ENCODE measurements around the gene GARIN1A.

The GARIN1A gene

DNA sequence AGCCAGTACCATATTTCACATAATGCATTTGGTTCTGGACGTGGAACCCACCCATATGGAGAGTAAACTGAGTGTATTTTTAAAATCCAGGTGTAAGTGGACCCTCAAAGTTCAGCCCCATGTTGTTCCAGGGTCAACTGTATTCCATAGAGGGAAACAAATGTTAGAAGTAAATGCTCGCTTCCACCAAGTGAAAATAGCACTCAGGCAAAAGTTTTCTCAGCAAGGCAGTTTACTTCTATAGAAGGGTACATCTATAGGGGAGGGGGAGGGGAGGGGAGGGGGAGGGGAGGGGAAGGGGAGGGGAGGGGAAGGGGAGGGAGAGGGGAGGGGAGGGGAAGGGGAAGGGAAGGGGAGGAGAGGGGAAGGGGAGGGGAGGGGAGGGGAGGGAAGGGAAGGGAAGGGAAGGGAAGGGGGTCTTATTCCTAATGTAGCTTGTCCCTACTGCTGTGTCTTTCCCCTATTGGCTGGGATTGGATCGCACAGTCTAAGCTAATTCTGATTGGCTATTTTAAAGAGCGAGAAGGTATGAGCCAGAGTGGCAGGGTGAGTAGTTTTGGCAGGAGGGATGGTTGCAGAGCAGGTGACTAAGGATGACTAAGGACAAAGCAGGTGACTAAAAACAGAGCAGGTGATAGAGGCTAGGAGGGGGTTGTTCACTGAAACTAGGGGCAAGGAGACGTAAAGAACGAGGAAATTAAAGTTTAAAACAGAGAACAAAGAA is 29.1 kb downstream of the GARIN1A start:
- DNase-seq (ENCODE audit: low read depth): no peak
- TF ChIP-seq, protein P1, sequence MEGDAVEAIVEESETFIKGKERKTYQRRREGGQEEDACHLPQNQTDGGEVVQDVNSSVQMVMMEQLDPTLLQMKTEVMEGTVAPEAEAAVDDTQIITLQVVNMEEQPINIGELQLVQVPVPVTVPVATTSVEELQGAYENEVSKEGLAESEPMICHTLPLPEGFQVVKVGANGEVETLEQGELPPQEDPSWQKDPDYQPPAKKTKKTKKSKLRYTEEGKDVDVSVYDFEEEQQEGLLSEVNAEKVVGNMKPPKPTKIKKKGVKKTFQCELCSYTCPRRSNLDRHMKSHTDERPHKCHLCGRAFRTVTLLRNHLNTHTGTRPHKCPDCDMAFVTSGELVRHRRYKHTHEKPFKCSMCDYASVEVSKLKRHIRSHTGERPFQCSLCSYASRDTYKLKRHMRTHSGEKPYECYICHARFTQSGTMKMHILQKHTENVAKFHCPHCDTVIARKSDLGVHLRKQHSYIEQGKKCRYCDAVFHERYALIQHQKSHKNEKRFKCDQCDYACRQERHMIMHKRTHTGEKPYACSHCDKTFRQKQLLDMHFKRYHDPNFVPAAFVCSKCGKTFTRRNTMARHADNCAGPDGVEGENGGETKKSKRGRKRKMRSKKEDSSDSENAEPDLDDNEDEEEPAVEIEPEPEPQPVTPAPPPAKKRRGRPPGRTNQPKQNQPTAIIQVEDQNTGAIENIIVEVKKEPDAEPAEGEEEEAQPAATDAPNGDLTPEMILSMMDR (IDR thresholded peaks at IDR 0.05; ENCODE audit: control insufficient read depth, extremely low read depth, insufficient read depth): no peak
- no peak overlapping the region for H3K4me3 ChIP-seq (ENCODE audit: low read depth, low read length)

DNA sequence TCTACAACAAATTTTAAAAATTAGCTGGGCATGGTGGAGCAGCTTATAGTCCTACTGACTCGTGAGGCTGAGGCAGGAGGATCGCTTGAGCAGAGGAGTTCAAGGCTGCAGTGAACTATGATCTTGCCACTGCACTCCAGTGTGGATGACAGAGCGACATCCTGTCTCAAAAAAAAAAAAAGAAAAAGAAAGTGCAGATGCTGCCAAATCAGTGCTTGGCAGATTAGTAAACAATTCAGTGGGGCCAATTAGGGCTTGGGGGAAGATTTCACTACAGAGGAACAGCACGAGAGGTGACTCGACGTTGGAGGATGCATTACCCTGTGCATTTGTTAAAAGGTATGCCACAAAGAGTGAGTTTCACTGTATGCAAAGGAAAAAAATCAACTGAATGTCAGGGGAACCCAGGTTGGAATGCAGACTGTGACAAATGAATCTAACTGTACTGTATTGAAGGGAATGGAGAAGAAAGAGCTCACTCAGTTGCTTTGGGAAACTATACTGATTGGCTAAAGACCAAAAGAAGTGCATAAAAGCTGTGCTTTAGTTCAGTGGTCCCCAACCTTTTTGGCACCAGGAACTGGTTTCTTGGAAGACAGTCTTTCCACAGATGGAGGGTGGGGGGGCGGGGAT is 31.6 kb downstream of the GARIN1A start:
- TF ChIP-seq, protein P1 (IDR thresholded peaks at IDR 0.05; ENCODE audit: control insufficient read depth, extremely low read depth, insufficient read depth): no peak
- DNase-seq (ENCODE audit: low read depth): no peak
- H3K4me3 ChIP-seq (ENCODE audit: low read depth, low read length): no peak overlapping the region

DNA sequence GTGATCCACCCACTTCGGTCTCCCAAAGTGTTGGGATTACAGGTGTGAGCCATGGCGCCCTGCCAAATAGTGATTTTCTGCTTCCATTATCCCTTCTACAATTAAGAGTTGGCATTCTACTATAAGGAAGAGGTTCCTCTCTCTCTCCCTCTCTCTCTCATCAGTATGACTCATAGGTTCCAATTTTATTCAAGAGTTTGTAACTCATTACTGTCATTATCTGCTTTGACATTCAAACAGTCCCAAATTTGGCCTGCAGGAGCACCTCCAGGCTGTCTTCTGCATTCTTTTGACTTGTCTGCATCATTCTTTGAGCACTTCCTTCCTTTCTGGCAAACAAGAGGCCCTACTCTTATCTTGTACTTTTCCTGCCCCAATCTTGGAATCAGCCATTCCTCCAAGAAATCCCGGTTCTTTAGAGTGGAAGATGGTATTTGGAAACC is 33.8 kb downstream of the GARIN1A start:
- TF ChIP-seq, protein P1 (IDR thresholded peaks at IDR 0.05; ENCODE audit: control insufficient read depth, extremely low read depth, insufficient read depth): no peak
- no peak for DNase-seq (ENCODE audit: low read depth)

DNA sequence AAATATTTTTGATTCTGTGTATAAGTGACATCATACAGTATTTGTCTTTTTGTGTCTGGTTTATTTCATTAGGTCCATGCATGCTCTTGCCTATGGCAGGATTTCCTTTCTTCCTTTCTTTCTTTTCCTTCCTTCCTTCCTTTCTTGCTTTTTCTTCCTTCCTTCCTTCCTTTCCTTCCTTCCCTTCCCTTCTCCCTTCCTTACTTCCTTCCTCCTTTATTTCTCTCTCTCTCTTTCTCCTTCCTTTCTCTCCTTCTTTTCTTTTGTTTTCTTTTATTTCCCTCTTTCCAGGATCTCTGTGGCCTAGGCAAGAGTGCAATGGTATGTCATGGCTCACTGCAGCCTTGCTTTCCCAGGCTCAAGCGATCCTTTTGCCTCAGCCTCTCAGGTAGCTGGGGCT is 35.7 kb downstream of the GARIN1A start:
- TF ChIP-seq, protein P1 (IDR thresholded peaks at IDR 0.05; ENCODE audit: control insufficient read depth, extremely low read depth, insufficient read depth): no peak
- H3K4me3 ChIP-seq (ENCODE audit: low read depth, low read length): no peak overlapping the region
- DNase-seq (ENCODE audit: low read depth): no peak

More for the DNA sequence above, 33.8 kb downstream of the GARIN1A start:
- no peak overlapping the region for H3K4me3 ChIP-seq (ENCODE audit: low read depth, low read length)

DNA sequence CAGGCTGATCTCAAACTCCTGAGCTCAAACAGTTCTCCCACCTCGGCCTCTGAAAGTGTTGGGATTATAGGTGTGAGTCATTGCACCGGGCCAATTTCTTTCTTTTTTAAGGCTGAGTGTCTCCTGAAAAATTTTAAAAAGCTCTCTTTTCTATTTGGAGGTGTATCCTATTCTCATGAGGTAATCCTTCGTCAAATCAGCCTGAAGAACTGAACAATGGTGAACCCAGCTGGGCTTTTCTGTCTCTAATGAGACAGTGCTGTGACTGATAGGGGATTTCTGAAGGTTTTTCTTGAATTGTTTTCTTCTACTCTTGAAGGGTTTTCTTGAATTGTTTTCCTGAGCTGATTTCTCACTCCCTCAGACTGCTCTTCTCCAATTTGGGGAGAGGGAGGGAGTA is 36.1 kb downstream of the GARIN1A start:
- no peak overlapping the region for H3K4me3 ChIP-seq (ENCODE audit: low read depth, low read length)
- TF ChIP-seq, protein P1 (IDR thresholded peaks at IDR 0.05; ENCODE audit: control insufficient read depth, extremely low read depth, insufficient read depth): no peak
- DNase-seq (ENCODE audit: low read depth): no peak

DNA sequence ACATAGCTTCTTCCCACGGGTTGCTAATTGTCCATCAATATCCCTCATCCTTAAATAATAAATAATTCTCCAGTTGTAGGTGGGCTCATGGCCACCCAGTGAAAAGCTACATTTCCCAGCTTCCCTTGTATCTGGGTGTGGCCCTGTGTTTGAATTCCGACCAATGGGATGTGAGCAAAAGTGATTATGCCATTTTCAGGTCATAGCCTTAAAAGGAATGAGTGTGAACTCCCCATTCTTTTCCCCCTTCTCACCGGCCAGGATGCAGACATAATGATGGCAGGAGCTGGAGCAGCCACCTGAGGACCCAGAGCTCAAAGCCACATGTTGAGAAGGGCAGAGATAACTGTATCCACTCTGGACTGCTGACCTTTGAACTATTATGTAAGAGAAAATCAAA is 36.7 kb downstream of the GARIN1A start:
- H3K4me3 ChIP-seq (ENCODE audit: low read depth, low read length): no peak overlapping the region
- TF ChIP-seq, protein P1 (IDR thresholded peaks at IDR 0.05; ENCODE audit: control insufficient read depth, extremely low read depth, insufficient read depth): no peak
- DNase-seq (ENCODE audit: low read depth): no peak
